ENCODE measurements around the gene GLIS1.

GLIS1 gene

DNA sequence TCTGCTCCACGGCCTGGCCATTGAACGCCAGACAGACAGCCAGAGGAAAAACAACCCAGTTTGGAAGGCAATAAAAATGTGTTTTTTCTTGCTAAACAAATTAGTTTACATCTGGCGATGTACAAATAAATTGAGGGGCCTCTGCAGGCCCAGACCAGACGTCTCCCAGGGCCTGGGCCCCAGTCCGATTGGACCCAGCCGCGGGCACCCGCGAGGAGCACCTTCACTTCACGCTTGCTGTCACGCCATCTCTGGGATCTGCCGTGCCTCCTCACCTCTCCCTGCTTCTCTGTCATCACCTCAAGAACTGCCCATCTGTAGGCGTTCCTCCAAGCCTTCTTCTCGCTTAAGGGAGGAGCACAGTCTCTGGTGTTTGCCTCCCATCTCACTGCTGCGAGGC is 61.5 kb downstream of the GLIS1 start:
- DNase-seq = no peak

DNA sequence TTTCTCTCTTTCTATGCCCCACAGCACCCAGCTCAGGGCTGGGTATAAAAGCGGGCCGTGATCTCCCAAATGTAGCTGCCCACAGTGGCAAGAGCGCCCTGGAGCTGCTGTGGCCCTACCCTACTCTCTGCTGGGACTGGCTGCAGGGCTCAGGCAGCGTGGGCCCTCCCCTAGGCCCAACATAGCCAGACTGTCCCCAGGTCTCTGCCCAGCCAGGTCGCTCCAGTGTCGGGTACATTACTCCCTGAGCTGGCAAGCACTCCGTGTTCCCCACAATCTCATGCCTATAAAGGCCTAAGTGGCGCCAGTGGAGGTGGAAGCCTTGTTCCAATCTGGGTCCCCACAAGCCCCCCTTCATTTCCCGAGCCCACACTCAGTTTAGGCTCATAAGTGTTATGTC is 66.2 kb downstream of the GLIS1 start:
- DNase-seq = no peak

DNA sequence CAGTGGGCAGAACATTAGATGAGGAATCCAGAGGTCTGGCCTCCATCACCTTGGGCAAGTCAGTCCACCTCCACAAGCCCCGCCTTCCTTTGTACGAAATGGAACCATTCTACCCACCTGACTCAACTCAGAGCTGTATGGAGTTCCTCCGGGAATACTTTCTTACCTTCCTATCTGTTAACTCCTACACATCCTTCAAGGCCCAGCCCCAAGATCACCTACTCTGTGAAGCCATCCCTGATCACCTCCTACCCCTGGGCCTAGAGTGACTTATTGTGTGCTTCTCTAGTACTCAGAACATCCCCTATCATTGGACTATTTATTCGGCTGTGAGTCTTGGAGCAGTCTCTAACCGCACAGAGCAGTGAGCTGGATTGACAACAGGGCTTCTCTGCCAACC is 66.7 kb downstream of the GLIS1 start:
- DNase-seq = no peak

DNA sequence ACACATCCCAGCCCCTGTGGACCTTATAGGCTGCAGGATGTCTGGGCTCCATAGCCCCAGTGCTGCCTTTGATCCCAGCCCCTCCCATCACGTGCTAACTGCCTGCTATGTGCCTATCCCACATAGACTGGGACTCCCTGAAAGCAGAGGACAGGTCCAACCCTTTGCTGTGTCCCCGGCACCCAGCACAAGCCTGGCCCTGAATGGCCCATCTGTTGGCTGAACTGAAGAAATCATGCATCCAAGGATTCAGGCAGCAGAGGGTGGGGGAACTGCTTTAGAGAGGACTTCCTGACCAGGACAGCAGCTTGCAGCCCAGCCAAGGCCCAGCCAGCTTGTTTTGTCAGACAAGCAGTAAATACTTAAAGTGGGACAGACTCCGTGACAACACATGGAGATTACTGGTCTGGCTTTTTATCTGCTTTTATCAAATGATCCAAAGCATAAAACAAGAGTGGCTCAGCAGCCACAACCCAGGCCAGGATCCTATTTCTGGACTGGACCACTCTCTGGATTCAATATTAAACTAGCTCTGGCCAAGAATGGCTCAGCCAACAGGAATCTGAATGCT is 69.3 kb downstream of the GLIS1 start:
- no peak for DNase-seq

DNA sequence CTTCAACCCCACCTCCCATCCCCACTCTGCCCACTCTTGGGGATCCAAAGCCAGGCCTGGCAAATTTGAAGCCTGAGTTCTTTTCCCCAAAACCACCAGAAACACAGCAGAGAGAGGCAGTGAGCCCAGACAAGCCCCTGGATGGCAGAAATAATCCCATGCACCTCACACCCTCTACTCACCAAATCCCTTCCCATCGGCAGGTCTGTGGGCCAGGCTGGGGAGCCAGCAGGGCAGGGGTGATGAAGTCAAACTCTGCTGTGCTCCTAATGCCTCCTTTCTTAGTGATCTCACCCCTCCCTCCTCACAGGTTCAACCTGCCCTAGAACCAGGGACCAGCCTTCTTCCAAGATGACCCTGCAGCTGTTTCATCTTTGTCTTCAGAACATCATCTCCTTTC is 72.4 kb downstream of the GLIS1 start:
- no peak for DNase-seq

DNA sequence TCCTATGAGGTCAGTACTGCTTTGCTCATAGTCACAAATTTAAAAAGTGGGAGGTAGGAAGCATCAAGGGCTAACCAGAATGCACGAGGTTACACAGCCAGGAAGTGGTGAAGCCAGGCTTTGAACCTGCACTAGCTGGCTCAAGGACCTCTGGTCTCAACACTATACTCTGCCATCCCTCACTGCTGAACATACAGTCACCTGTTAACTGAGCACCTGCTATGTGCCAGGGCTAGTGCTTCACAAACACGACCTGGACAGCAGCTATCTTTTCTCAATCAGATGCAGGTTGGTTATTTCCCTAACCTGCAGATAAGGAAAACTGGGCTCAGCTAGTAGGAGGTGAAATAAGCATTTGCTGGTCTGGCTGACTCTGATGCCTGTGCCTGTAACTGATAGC is 73.0 kb downstream of the GLIS1 start:
- DNase-seq = no peak

DNA sequence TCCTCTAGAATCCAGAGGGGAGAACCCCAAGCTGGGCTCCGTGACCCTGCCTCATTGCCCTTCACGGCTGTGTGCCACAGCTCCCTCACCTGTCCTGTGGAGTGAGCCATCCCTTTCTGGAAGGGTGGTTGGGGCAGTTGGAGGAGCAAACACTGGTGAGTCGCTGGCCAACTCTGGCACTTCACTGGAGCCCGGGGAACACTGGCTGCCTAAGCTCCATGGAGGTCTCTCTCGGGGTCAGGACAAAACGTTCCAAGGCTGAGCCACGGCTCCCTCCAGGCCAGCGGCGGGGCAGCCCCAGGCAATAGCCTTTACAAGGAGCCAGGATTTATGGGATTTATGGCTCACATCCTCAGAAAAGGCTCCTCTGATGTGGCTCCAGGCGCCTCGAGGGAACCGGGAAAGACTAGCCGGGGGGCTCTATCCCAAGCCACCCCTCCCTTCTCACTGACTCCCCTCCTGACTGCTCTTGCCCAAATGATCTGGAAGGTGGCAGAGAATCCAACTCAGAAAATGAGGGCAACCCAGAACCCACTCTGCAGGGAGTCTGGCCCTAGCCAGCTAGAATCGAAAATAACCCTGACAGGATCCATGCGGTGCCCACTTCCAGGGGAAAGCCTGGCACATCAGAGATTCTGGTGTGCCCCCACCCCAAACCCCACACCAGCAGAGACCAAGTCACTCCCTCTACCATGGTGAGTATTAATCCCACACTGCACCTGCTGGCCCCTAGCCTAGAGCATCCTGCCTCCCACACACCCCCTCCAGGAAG is 75.2 kb downstream of the GLIS1 start:
- DNase-seq = no peak

DNA sequence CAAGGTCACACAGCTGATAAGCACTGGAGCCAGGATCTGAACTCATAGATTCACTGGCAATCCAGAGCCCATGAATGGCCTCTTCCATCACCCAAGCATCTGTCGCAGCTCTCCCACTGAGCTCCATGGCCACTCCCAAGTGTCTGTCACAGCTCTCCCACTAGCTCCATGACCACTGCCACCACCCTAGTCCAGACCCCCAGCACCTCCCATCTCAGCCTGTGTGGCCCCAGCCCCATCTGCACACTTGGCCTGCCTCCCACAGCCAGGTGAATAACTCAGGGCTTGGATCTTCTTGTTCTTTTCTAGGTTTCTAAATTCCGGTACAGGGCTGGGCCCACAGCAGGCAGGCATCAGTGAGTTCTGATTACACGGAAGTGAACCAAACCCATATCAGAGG is 76.0 kb downstream of the GLIS1 start:
- no peak for DNase-seq

DNA sequence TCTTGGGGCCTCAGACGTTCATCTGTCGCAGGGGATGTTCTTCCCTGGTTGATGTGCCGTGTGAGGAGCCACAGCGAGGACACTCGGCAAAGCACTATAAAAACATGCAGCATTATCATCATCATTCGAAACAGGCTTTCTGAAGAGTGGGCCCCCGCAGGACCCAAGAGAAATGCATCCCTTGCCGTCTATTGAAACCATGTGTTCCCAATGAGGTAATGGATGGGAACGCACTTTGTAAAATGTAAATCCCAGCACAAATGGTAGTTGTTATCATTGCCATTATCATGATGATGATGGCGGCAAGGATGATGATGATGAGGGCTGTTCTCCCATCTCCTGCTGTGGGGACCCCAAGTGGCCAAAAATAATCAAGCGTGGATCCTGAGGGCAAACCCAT is 76.8 kb downstream of the GLIS1 start:
- no peak for DNase-seq

DNA sequence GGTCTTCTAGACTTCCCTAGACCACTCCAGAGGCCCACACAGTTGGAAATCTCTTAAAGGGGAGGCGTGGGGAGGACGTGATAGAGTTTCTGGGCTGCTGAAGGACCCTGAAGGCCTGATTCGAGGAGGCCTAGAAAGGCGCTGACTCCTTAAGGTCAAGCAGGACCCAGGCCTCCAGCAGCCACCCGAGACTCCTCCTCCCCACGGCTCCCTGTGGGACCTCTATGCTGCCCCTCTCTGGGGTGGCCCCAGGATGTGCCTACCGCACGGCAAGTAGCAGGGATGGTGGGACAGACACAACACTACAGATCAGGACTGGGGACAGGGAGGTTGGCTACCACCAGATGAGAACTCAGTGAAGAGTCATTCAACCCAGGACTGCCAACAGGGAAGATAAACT is 77.5 kb downstream of the GLIS1 start:
- no peak for DNase-seq

DNA sequence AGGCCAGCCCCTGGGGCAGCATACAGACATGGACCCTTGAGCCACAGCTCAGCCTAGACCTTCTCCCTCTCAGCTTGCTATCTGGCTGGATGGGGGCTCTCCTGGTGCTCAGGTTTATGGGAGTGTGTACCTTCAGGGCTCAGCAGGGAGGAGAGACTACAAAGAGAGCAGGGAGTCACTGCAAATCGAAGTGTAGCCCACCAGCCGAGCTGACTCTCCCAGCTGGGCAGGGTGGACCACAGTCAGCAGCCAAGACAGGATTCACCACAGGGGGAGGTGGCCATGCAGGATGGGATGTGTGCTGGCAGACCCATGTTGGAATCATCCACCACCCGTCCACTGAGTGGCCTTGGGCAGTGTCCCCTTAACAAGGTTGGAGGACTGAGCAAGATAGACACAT is 78.3 kb downstream of the GLIS1 start:
- DNase-seq = no peak

DNA sequence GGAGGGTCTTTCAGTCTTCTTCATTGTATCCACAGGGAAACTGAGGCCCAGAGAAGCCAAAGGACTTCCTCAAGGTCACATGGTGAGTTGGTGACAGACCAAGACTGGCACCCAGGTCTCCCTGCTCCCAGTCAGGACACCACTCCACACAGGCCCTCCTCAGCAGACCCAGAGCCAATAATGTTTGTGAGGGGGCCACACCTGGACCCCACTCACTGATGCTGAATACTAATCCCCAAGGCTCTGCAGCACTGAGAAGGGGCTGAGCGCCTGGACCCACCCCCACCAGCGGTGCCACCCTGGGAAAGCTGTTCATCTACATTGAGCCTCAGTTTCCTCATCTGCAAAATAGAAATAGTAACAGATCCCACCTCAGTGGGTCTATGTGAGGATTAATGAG is 79.5 kb downstream of the GLIS1 start:
- DNase-seq = no peak

DNA sequence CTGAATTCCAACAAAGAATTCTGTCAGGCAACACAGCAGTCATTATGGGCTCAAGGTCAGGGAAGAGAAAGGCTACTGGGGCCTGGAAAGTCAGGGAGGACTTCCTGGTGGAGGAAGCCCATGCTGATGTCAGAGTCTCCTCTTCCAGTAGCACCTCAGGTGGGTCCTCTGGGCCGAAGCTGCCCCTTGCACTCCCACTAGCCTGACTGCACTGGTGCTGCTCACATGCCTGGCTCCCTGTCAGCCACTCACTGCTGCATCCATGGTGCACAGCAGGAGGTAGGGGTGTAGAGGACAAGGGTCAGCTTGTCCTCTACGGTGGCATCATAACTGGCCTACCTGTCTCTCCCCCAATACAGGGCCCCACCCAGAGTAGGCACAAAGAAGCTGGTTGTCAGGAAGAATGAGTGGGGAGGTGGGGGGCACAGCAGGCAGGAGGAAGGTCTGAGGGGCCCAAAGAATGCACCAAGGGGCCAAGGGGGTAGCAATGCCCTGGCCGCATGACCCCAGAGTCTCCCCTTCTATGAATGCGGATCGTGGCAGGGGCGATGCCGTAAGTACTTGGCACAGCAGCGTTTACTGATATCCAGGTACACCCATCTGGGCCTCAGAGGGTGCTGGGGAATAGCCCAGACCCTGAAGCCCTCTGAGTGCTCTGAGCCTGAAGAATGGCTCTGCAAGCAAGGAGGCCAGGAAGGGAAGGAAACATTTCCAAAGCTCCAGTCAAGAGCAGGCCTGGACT is 80.3 kb downstream of the GLIS1 start:
- no peak for DNase-seq

DNA sequence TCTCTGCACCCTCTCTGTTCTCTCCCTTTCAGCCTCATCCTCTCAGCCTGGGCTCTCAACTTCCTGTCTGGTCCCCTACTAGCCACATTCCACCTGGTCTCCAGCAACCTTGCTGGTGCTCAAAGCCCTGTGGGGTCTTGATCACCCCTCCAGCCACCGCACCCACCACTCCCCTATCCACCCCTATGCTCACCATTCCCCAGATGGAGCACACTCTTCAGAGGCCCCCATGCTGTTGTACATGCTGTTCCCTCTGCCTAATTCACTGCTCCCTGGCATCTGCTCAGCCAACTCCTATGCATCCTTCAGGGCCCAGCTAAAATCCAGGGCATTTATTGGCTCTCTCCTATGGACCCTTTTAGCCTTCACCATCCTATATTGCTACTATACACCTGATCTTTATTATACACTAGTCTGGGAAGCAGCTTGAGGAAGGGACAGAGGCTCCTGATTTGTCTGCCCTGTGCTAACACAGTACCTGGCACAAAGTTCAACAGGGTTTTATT is 81.0 kb downstream of the GLIS1 start:
- DNase-seq = no peak

DNA sequence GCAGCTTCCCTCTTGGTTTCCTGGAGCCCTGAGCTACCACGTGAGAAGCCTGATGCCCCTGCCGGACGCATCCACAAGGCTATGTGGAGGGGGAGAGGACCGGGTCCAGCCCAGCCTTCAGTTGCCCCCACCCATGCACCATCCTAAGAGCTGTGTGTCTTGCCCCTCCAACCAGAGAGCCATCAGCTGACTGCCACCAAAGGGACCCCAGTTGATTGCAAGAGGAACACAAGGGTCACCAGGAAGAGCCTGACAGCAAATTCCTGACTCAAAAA is 81.5 kb downstream of the GLIS1 start:
- DNase-seq = peak in 1 of 4 experiments; percentile 22

DNA sequence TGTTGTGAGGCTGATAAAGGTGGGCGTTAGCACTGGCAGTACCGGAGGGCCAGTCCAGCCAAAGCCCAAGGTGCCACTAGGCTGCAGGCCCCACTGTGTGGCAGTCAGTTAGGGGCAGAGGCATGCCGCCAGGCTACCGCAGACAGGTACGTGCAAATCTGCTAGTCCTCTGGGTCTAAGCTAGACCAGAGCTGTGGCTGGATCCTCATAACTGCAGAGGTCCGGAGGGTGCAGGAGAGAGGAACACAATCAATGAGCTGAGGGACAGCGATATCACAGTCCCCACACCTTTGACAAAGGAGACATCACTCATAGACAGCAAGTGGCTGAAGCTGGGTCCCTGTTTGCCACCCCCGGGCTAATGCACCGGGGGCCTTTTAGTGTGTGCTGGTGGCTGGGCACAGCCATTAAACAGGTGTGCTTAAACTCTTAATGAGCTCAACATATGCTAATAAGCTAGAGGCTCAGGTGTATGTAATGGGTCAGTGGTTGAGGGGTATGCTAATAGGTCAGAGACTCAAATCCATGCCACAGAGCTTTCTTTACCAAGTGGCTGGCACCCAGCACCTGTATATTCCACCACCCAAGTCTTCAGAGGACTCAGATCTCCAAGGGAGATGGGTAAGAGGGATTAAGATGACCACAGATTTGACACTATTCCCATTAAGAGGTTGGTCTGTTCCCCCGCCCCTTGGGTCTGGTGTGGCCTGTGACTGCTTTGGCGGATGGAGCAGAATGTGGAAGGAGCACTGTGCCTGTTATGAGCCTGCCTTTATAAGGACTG is 82.0 kb downstream of the GLIS1 start:
- DNase-seq = peak in 1 of 4 experiments; percentile 10

DNA sequence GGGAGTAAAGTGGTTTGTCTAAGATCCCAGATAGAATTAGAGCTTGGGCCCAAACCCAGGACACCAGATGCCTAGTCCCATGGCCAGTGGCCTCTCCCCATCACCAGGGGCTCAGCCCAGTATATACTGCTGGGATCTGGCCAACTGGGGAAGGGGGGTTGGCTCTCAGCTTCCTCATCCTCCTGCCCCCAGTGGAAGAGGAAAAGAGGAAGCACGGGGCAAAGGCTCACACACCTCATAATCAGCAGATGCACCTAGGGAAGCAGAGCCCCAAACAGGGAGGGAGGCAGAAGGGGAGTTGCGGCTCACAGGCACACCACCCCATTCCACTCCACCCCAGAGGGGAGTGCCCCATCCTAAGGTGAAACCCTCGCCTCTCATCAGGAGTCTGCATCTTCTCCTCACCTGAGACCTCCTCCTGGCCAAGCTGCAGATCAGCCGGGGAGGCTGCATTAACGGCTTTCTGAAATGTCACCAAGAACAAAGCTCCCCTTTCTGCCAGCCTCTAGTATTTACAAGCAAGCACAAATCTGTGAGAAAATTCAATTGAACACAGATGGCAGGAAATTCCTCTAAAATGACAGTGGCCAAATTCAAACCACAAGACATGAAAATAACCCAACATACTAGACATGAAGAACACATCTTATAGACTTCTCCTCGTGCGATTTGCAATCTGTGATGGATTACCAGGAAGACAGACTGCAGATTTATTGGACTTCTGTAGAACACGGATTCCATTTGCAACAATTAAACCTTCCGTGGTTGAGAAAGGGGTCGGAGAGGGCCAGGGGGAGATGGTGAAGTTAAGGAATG is 82.8 kb downstream of the GLIS1 start:
- peak in 1 of 4 experiments; percentile 4 for DNase-seq

DNA sequence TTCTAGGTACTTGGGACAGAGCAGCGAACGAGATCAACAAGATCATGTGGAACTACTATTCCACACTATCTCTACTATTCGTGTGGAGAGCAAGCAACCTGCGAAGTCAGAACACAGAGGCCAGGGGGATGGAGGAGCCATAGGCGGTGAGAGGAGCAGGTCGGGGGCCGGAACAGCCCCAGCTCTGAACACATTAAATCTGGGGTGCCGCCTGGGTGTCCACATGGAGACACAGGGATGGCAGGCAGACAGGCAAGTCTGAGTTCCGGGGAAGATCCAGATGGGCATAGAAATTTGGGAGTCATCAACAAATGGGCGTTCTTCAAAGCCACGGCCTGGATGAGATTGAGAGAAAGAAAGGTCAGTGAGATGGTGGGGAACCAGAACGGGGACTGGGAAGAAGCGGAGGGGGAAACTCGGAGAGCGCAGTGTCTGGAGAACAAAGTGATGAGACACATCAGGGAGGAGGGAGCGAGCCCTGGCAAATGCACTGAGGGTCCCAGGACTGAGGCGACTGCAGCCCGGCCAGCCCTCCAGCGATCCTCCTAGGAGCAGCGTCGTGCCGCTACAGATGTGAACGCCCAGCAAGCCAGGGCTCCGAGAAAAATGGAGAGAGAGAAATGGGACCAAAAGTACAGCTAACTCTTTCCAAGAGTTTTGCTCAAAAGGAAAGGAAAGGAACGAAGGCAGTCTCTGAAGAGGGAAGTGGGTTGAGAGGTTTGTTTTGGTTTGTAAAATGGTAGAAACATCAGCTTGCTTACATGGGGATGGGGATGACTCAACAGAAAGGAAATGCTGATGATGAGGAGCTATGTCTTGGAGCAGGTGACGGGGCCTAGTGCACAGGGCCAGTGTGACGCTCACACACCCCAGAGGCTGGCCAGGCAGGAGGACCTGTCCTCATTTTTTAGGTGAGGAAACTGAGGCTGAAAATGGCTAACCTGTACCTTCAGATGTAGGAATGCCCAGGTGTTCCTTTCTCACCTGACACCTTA is 84.5 kb downstream of the GLIS1 start:
- no peak for DNase-seq

DNA sequence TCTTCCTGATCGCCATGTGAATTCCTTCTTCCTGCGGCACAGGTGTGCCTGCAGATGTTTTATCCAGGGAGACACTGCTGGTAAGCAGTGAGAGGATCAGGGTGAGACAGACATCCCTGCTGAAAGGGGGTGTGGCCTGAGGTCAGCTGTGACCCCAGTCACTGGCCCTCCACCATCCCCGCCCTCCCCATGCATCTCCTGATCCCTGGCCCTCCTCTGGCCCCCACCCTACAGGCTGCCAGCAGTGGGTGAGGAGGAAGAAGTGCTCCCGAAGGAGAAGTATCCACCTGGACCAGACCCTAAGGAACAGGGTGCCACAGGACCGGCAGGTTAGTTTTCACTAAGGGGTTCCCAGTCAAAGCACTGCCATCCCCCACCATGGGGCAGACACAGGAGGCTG is 85.3 kb downstream of the GLIS1 start:
- no peak for DNase-seq

DNA sequence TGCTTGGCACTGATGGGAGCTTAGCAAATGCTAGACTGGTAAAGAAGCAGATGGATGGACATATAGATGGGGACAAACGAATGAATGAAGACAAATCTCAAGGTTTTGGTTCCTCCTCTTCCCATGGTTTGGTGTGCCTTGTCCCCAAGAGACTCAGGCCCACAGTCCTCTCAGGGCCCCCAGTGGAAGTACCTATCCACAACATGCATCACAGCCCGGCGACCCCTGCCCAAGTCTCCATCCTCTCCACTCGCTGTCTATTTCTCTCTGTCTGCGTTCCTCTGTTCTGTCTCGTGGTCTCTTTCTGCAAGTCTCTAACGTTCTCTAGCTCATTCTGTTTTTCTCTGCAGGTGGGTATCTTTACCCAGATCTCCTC is 85.8 kb downstream of the GLIS1 start:
- DNase-seq = no peak
